Karpas-422 (cell line): ENCODE results near the gene BEAN1. TPM values are rescaled to one million over a fixed set of nuclear protein-coding genes. Genes with fewer than 3 reads are reported as not detected.

Source experiments
- DNase-seq: peaks from one replicate; pipeline ENCODE4 v3.0.0-alpha.2; 2015
- H2AFZ ChIP-seq: fragments of 200-600 bp; sonication (generic); 2 replicates; pipeline ENCODE4 v1.6.1; 2014; ENCODE audit warnings: antibody characterized with exemption, low read length, mixed read lengths
- H3K27ac ChIP-seq: fragments of 200-600 bp; sonication (generic); 2 replicates; pipeline ENCODE4 v1.5.1; 2014; ENCODE audit warnings: mild to moderate bottlenecking, low read length, moderate library complexity
- H3K27me3 ChIP-seq: fragments of 200-600 bp; sonication (generic); 2 replicates; pipeline ENCODE4 v1.6.1; 2014; ENCODE audit warnings: low read length, mixed read lengths
- H3K36me3 ChIP-seq: fragments of 200-600 bp; sonication (generic); 2 replicates; pipeline ENCODE4 v1.6.1; 2014; ENCODE audit warnings: low read length, mixed read lengths; ENCODE audit not compliant: insufficient read depth
- H3K4me1 ChIP-seq: fragments of 200-600 bp; sonication (generic); 2 replicates; pipeline ENCODE4 v1.6.1; 2014; ENCODE audit warnings: mild to moderate bottlenecking, low read length, mixed read lengths
- H3K4me2 ChIP-seq: fragments of 200-600 bp; sonication (generic); 2 replicates; pipeline ENCODE4 v1.6.1; 2014; ENCODE audit warnings: low read length, low read depth, mild to moderate bottlenecking; ENCODE audit not compliant: poor library complexity, severe bottlenecking
- H3K4me3 ChIP-seq: fragments of 200-600 bp; sonication (generic); 2 replicates; pipeline ENCODE4 v1.5.1; 2014; ENCODE audit warnings: mild to moderate bottlenecking, antibody characterized with exemption, low read length, mixed read lengths
- H3K79me2 ChIP-seq: fragments of 200-600 bp; sonication (generic); 2 replicates; pipeline ENCODE4 v1.6.1; 2014; ENCODE audit warnings: mild to moderate bottlenecking, low read length, mixed read lengths
- H3K9ac ChIP-seq: fragments of 200-600 bp; sonication (generic); 2 replicates; pipeline ENCODE4 v1.6.0; 2014; ENCODE audit warnings: low read length
- H3K9me2 ChIP-seq: fragments of 200-600 bp; sonication (generic), shearing (Covaris generic); replicated peaks from 2 replicates; pipeline ENCODE4 v1.6.0; 2014; ENCODE audit warnings: mild to moderate bottlenecking, low read length, moderate library complexity; ENCODE audit not compliant: insufficient read depth
- H3K9me3 ChIP-seq: fragments of 300-700, 200-600 bp; sonication (generic); 2 replicates; pipeline ENCODE4 v1.6.1; 2014; ENCODE audit warnings: low read length, mixed read lengths
- H4K20me1 ChIP-seq: fragments of 200-600 bp; sonication (generic); 2 replicates; pipeline ENCODE4 v1.6.1; 2014; ENCODE audit warnings: mild to moderate bottlenecking, antibody characterized with exemption, low read length, low read depth; ENCODE audit not compliant: insufficient read depth
- total RNA-seq: library from RNA; depleted of rRNA; stranded (reverse); fragments of >200 nt; shearing (Covaris generic); gene quantifications from 2 replicates; pipeline ENCODE4 v1.2.3, GENCODE V29; 2014; ENCODE audit warnings: low replicate concordance

The BEAN1 gene
- total RNA-seq, 1 experiment from 2014 or later, result not detected

DNA sequence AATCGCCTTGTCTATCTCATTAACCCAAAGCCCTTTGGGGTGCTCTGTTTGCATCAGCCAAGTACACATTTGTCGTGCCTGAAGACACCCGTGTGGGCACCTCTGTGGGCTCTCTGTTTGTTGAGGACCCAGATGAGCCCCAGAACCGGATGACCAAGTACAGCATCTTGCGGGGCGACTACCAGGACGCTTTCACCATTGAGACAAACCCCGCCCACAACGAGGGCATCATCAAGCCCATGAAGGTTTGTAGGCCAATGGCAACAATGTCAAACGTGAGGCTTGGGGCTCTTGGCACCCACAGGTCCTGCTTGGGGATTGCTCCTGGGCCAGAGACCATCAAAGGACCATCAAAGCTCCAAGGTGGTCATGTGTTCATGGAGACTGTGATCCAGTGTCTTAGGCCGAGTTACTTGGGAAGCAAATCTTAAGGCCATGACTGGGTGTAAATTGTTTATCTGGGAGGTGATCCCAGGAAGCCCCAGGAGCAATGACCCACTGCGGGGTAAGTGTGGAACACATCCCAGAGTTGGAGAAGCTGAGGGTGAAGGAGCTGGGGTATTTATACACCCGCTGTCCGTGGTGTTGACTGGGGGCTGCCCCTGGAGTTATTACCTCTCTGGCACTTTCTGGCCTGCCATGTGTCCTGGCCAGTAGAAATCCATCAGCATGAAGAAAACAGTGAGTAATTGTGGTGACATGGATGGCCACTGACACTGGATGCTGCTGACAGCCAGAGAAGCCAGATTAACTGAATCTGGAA is 36.6 kb upstream of the BEAN1 start:
- no peaks in the 10 kb centered on the region for H4K20me1 ChIP-seq
- no peak overlapping the region for H3K27ac ChIP-seq
- no peak overlapping the region for H2AFZ ChIP-seq
- H3K4me2 ChIP-seq, result no peak overlapping the region
- H3K9me2 ChIP-seq, result no peaks in the 10 kb centered on the region
- no peaks in the 10 kb centered on the region for H3K27me3 ChIP-seq
- H3K79me2 ChIP-seq, result no peaks in the 10 kb centered on the region
- no peaks in the 10 kb centered on the region for H3K4me1 ChIP-seq
- no peak for DNase-seq
- no peaks in the 10 kb centered on the region for H3K9me3 ChIP-seq
- H3K4me3 ChIP-seq, result no peak overlapping the region
- no peak overlapping the region for H3K9ac ChIP-seq
- H3K36me3 ChIP-seq, result no peaks in the 10 kb centered on the region

DNA sequence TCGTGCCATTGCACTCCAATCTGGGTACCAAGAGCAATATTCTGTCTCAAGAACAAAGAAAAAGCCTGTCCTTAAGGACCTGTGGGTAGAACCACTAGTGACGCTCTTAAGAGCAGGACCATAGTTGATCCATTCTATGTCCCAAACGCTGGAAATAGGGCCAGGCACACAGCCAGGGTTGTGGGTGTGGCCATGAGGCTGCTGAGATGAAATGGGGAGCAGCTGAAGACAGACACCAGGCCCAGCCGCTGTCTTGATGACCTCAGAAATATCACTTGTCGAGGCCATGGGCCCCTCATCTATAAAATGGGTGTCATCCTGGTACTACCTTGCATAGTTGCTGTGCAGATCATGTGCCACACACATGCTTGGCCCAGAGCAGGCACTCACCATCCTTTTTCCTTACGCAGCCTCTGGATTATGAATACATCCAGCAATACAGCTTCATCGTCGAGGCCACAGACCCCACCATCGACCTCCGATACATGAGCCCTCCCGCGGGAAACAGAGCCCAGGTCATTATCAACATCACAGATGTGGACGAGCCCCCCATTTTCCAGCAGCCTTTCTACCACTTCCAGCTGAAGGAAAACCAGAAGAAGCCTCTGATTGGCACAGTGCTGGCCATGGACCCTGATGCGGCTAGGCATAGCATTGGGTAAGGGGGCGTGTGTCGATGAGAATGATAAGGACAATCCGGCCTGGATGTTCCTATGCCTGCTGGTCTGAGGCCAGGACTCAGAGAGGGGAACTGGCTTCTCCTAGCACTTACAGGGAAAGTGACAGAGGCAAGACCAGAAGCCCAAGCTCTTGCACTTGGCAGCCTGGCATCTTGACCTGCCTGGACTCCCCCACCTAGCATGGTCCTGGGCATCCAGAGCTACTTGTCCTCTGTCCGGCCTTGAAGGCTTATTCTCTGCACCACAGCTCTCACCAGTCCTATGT is 35.1 kb upstream of the BEAN1 start:
- H3K27me3 ChIP-seq, result no peaks in the 10 kb centered on the region
- DNase-seq, result no peak
- H3K9me2 ChIP-seq, result no peaks in the 10 kb centered on the region
- no peak overlapping the region for H3K9ac ChIP-seq
- no peaks in the 10 kb centered on the region for H3K4me1 ChIP-seq
- H3K4me2 ChIP-seq, result no peak overlapping the region
- no peaks in the 10 kb centered on the region for H4K20me1 ChIP-seq
- no peak overlapping the region for H3K27ac ChIP-seq
- no peak overlapping the region for H2AFZ ChIP-seq
- H3K9me3 ChIP-seq, result no peaks in the 10 kb centered on the region
- no peaks in the 10 kb centered on the region for H3K79me2 ChIP-seq
- no peak overlapping the region for H3K4me3 ChIP-seq
- H3K36me3 ChIP-seq, result no peaks in the 10 kb centered on the region

DNA sequence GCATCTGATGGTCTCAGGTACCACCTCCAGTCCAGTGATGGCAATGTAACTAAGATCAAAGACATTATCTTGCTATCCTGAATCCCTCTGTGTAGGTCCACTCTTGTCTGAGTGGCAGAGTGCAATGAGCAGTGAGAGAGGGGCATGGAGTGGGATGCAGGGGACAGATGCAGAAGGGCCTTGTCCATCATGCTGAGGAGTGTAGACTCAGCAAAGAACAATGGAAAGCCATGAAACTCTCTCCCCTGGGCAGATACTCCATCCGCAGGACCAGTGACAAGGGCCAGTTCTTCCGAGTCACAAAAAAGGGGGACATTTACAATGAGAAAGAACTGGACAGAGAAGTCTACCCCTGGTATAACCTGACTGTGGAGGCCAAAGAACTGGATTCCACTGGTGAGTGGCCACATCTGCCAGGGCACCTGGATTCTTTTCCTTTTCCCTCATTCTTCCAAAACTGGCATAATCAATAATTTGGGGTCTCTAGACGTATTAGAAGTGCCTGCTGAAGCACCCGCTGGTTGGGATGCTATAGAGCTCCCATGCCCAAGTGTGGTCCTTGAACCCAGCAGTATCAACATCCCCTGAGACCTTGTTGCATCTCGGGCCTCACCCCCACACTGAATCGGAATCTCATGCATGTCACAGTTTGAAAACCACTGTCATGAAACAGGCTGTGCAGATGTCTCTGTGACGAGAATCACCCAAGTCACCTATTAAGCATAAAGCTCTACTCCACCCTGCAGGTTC is 31.1 kb upstream of the BEAN1 start:
- no peak for DNase-seq
- Histone ChIP-seq H3K36me3 (no peaks in the 10 kb centered on the region), H3K79me2 (no peaks in the 10 kb centered on the region), H3K27ac (no peak overlapping the region), H2AFZ (no peak overlapping the region), H3K9ac (no peak overlapping the region), H4K20me1 (no peaks in the 10 kb centered on the region), H3K4me1 (no peaks in the 10 kb centered on the region), H3K9me2 (no peaks in the 10 kb centered on the region), H3K4me3 (no peak overlapping the region), H3K27me3 (no peaks in the 10 kb centered on the region), H3K9me3 (no peaks in the 10 kb centered on the region), H3K4me2 (no peak overlapping the region)

DNA sequence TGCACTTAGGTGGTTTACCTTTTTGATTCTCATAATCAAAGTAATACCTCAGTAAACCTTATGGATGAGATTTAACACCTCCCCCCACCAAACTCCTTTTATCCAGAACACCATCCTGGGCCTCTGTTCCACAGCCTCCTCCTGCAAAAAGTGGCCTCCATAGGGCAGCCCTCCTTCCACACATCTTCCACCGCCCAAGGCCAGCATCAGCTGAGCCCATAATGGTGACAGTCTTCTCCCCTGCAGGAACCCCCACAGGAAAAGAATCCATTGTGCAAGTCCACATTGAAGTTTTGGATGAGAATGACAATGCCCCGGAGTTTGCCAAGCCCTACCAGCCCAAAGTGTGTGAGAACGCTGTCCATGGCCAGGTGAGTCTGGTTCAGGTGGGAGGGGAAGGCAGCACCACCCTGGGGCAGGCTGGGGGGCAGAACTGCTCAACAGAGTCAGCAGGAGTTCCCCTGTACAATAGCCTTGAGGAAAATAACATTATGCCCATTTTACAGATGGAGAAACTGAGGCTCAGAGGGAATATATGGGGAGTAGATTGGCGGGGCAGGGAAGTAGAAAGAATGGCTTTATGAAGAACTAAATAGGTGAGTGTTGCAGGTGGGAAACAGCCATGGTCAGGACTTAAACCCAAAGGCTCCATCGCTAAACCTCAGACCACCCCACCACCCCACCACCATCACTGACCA is 29.2 kb upstream of the BEAN1 start:
- Histone ChIP-seq H3K4me1 (no peaks in the 10 kb centered on the region), H3K4me3 (no peak overlapping the region), H3K4me2 (no peak overlapping the region), H3K36me3 (no peaks in the 10 kb centered on the region), H3K9me2 (no peaks in the 10 kb centered on the region), H2AFZ (no peak overlapping the region), H4K20me1 (no peaks in the 10 kb centered on the region), H3K9me3 (no peaks in the 10 kb centered on the region), H3K9ac (no peak overlapping the region), H3K27me3 (no peaks in the 10 kb centered on the region), H3K79me2 (no peaks in the 10 kb centered on the region), H3K27ac (no peak overlapping the region)
- no peak for DNase-seq

DNA sequence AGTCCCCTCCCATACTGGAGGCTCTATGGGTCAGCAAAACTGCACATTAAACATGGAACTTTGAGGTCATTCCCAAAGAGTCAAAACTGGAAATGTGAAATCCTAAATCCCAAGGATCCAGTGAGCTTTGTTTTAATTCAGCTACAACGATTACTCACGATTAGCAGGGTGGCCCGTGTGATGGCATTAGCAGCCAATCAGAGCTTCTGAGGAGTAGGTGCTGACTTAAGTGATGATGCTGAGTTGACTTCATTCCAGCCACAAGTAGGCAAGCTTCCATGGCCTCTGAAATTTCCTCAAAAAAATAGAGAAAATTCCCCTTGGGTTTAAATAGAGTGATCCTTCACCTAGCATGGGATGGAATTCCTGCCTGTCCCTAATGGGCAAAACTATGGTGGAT is 28.1 kb upstream of the BEAN1 start:
- Histone ChIP-seq H3K9me2 (no peaks in the 10 kb centered on the region), H3K27ac (no peak overlapping the region), H3K9ac (no peak overlapping the region), H2AFZ (no peak overlapping the region), H3K4me3 (no peak overlapping the region), H3K79me2 (no peaks in the 10 kb centered on the region), H3K4me1 (no peaks in the 10 kb centered on the region), H4K20me1 (no peaks in the 10 kb centered on the region), H3K27me3 (no peaks in the 10 kb centered on the region), H3K9me3 (no peaks in the 10 kb centered on the region), H3K36me3 (no peaks in the 10 kb centered on the region), H3K4me2 (no peak overlapping the region)
- DNase-seq, result no peak

DNA sequence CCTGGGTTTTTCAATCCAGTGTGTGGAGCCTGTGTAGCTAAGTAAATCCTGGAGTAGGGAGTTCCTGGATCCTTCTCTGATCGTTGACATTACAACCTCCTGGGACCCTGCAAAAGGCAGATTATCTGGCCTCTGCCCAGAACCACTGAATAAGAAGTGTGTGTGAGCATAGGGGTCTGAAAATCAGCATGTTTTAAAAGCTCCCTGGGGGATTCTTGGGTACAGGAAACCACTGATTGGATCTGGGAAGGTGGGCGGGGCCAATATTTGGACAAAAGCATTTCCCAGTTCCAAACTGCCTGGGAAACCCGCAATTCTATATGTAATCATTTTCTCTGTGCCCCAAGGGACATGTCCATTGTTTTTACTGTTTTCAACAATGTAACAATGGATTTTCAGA is 27.2 kb upstream of the BEAN1 start:
- H3K79me2 ChIP-seq, result no peaks in the 10 kb centered on the region
- no peak overlapping the region for H3K4me2 ChIP-seq
- H4K20me1 ChIP-seq, result no peaks in the 10 kb centered on the region
- H3K36me3 ChIP-seq, result no peaks in the 10 kb centered on the region
- no peak overlapping the region for H2AFZ ChIP-seq
- no peaks in the 10 kb centered on the region for H3K4me1 ChIP-seq
- H3K27ac ChIP-seq, result no peak overlapping the region
- H3K9ac ChIP-seq, result no peak overlapping the region
- no peaks in the 10 kb centered on the region for H3K9me3 ChIP-seq
- H3K9me2 ChIP-seq, result no peaks in the 10 kb centered on the region
- H3K4me3 ChIP-seq, result no peak overlapping the region
- H3K27me3 ChIP-seq, result no peaks in the 10 kb centered on the region
- no peak for DNase-seq

DNA sequence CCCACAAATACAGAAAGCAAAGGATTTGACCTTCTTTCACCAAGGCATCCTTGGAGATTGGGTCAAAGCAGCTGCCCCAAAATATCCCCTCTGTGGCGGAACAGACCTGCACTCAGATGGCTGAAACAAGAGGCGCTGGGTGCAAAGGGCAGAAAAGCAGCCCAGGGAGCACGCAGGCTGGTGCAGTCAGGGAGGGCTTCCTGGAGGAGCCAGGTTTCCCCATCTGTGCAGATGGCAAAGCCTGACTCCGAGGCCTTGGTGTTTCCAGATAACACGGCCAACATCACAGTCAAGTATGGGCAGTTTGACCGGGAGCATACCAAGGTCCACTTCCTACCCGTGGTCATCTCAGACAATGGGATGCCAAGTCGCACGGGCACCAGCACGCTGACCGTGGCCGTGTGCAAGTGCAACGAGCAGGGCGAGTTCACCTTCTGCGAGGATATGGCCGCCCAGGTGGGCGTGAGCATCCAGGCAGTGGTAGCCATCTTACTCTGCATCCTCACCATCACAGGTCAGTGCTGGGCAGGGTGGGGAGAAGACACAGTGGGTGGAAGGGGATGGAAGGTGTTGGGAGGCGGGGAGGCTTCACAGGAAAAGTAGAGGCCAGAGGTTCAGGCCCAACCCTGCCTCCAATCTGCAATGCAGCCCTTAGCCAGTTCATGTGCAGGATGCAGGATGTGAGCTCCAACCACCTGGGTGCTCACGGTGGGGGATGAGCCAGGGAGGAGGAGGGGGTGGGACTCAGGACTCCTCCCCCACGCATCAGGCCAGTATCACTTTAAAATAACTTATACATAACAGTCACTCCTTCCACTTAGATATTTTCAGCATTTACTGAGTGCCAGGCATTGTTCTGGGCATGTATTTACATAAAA is 26.4 kb upstream of the BEAN1 start:
- H3K4me2 ChIP-seq, result no peak overlapping the region

More for the DNA sequence above, 26.4 kb upstream of the BEAN1 start:
- no peak for DNase-seq
- no peaks in the 10 kb centered on the region for H3K36me3 ChIP-seq
- H3K27ac ChIP-seq, result no peak overlapping the region
- H3K9me3 ChIP-seq, result no peaks in the 10 kb centered on the region
- H3K4me3 ChIP-seq, result no peak overlapping the region
- no peaks in the 10 kb centered on the region for H3K79me2 ChIP-seq
- no peak overlapping the region for H3K9ac ChIP-seq
- H3K4me1 ChIP-seq, result no peaks in the 10 kb centered on the region
- H2AFZ ChIP-seq, result no peak overlapping the region
- H4K20me1 ChIP-seq, result no peaks in the 10 kb centered on the region
- H3K27me3 ChIP-seq, result no peaks in the 10 kb centered on the region
- no peaks in the 10 kb centered on the region for H3K9me2 ChIP-seq
